Sigmoid colon (tissue), 4 donors: ENCODE data around the gene KRTAP4-11.

Source experiments
- CTCF ChIP-seq, 4 experiments: fragments of 450-650 bp in 3 of 4; fragments of 200-600 bp in 1 of 4; IDR thresholded peaks; one replicate each; pipeline ENCODE4 v1.5.1; 2016 to 2019; ENCODE audit warnings: antibody characterized with exemption in 4 of 4, mild to moderate bottlenecking in 3 of 4, moderate library complexity in 2 of 4
- EP300 ChIP-seq, 4 donors: sonication (generic); formaldehyde crosslinking; IDR thresholded peaks; one replicate each; pipeline ENCODE4 v1.6.1; 2017; ENCODE audit warnings: antibody characterized with exemption in 4 of 4

GRCh38 chr17:41153856-41154255 is 35.7 kb upstream of the KRTAP4-11 start:
- TF ChIP-seq CTCF (IDR thresholded peaks at IDR 0.05): no peak
- TF ChIP-seq EP300 (IDR thresholded peaks at IDR 0.05): no peak
